NCI-H2029 (cell line): ENCODE data around the gene SNX5.

Source experiments
- DNase-seq: peaks from one replicate; lab custom pipeline; 2025; lab: John Stamatoyannopoulos, UW

SNX5 gene

DNA sequence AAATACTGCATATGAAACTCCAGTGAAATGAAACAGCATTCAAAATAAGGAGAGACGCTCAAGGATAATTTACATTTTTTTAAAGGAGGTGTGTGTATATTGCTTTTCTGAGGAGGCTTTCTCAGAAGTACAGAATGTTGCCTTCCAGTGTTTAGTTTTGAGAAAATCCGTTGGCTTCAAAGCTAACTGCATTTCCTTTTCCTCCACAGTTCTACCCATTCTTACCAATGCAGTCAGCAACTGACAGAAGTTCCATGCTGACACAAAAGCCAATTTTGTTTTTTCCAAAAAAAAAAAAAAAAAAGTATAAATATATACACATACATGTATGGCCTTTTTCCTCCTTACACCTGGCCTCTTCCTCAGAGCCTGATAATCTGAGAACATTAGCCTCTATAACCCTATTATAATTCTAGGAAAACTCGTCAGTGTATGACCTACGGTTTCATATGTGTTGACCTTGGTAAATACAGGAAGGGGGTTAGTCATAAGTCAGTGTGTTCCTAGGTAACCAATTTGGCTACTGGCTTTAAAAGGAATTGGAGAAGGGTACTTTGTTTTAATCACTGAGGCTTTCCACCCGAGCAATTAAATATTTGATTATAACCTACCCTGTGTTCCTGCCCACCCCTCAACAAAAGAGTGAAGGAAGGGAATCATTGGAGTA, 24.4 kb upstream of the SNX5 start:
- DNase-seq: peak; percentile 83

DNA sequence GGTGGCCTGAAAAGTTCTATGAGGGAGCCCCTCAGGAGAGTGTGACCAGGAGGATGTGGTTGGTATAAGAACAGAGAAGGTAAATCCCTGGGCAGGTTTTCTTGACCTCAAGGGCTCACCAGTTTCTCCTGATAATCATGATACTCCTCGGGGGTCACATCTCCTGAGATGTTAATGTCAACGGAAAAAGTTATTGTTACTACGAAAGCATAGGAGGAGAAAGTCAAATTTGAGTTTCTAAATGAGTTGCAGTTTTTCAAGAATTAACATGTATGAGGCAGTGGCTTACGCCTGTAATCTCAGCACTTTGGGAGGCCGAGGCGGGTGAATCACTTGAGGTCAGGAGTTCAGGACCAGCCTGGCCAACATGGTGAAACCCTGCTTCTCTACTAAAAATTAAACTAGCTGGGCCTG, 23.6 kb upstream of the SNX5 start:
- no peak for DNase-seq

DNA sequence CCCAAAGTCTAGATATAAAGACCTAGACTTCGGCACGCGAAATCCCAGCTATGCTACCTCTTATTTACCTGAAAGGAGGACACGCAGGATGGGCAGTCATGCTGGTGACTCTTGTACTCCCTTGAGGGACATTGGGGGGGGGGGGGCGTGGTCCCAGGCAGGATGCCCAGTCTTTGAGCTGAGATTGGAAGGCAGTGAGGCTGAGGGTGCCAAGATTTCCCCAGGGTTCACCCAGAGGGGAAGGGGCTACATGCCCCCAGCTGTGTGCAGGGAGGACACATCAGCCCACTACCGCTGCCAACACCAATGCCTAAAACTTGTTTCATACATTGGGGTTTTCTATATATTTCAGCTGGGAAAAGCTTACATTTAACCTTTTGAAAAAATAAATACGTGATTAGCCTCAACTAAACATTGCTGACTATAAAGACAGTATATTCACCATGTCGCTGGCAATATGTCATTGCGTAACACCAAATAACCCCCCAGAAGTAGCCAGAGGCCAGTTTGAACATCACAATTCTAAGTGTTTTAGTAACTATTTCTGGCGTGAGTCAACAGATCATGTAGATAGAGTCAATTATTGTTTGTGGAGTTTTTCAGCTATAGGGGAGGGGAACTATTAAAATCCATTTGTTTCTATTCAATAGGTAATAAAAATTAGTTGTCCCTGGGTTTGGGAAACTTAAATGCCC, 21.8 kb upstream of the SNX5 start:
- no peak for DNase-seq

DNA sequence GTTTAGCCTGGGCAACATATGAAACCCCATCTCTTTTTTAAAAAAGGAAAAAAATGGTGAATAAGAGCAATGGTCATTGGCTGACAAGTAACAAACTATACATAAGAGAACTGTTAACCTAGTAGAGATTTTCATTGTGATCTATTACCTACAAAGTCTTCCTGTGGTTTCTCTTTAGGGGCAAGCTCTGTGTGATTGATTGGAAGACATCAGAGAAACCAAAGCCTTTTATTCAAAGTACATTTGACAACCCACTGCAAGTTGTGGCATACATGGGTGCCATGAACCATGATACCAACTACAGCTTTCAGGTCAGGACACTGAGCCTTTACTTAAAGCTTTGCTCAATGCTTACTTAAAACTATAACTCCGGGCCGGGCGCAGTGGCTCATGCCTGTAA, 19.4 kb upstream of the SNX5 start:
- no peak for DNase-seq

DNA sequence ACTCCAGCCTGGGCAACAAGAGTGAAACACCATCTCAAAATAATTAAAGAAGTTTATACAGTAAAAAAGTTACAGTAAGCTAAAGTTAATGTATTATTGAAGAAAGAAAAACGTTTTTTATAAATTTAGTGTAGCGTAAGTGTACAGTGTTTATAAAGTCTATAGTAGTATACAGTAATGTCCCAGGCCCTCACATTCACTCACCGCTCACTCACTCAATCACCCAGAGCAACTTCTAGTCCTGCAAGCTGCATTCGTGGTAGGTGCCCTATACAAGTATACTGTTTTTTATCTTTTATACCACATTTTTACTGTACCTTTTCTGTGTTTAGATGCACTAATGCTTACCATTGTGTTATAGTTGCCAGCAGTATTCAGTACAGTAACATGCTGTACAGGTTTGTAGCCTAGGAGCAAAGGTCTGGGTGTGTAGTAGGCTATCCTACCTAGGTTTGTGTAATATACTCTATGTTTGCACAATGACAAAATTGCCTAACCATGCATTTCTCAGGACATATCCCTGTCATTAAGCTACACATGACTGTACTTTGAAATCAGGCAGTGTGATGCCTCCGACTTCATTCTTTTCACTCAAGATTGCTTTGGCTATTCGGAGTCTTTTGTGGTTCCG, 16.9 kb upstream of the SNX5 start:
- DNase-seq: no peak

DNA sequence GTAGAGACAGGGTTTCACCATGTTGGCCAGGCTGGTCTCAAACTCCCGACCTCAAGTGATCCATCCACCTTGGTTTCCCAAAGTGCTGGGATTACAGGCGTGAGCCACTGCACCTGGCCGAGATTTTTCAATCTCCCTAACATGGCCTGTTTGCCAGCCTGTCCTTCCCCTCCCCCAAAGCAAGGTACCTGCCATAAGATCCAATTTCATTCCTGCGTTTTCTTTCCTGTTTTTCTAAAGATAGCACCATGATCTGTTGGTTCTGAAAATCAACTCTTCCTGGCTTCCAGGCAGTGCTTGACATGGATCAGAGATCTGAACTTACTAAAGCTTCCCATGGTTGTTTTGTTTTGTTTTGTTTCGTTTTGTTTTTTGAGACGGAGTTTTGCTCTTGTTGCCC, 7.7 kb upstream of the SNX5 start:
- DNase-seq: no peak

DNA sequence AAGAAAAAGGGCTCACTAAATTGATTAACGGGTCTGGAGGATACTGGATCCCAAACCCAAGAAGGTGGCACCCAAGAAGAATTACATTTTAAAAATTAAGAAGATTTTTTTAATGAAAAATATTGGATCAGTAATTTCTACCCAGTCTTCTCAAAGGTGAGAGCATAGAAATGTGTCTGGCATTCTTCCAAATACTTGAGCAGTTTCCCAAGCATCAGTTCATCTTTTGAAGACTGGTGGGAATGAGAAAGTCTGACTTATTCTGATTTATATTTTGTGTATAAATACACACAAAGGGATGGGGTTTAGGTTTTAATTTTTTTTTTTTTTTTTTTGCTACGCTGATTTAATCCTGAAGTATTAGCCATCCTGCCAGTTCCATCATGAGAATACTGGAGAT, 3.5 kb upstream of the SNX5 start:
- DNase-seq: no peak

DNA sequence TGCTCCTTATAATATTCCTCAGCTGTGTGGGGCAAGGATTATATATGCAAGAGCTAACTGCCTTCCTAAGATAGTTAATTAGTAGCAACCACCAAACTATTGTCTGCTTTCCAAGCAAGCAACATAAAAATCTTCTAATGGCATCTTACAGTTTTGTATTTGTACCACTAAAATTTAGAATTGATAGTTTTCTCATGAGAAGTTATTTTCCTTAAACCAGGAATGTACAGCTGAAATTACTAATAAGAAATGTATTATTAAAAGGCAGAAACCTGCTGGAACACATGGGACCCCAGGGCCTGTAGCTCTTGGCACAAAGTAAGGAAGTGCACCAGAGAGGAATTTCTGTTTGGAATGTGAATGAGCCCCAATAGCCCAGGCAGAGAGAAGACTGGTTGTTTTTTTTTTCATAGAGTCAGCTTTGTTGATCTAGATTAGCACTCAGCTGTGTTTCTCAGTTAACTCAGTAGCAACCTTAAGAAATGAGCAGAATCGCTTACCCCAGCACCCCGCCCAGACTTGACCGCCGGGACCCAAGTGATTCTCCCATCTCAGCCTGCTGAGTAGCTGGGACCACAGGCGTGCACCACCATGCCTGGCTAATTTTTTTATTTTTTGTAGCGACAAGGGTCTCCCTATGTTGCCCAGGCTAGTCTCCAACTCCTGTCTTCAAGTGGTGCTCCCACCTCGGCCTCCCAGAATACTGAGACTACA, 2.9 kb upstream of the SNX5 start:
- no peak for DNase-seq

DNA sequence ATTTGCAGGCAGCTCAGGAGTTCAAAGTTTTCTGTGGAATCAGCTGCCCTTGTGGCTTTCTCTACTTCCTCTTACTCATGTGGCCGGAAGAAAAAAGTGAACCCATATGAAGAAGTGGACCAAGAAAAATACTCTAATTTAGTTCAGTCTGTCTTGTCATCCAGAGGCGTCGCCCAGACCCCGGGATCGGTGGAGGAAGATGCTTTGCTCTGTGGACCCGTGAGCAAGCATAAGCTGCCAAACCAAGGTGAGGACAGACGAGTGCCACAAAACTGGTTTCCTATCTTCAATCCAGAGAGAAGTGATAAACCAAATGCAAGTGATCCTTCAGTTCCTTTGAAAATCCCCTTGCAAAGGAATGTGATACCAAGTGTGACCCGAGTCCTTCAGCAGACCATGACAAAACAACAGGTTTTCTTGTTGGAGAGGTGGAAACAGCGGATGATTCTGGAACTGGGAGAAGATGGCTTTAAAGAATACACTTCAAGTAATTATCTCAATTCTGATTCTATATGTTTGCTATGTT, 1.4 kb upstream of the SNX5 start:
- DNase-seq: no peak

DNA sequence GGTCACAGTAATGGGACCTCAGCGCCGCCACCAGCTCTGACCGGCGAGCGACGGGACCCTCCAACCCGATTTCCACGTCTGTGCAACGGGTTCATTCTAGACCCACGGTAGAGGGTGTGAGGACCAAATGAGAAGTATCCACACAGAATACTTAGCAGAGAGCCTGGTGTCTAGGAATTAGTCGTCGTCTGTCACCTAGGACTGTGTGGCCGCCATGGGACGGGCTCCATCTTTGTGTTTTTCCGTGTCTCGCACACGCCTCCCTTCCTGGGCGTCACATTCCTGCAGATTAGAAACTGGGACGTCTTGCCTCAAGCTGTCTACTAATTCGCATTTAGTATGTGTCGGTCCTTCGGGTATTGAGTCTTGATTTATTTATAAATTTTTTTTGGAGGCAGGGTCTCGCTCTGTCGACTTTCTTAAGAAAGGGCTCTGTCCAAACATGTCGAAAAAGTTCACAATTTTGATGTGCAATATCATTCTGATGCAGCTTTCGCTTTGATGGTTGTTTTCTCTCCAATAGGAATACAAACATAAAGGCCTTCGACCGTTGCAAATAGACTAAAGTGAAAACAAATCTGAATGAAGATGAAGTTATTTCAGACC, 787 bp upstream of the SNX5 start:
- no peak for DNase-seq

DNA sequence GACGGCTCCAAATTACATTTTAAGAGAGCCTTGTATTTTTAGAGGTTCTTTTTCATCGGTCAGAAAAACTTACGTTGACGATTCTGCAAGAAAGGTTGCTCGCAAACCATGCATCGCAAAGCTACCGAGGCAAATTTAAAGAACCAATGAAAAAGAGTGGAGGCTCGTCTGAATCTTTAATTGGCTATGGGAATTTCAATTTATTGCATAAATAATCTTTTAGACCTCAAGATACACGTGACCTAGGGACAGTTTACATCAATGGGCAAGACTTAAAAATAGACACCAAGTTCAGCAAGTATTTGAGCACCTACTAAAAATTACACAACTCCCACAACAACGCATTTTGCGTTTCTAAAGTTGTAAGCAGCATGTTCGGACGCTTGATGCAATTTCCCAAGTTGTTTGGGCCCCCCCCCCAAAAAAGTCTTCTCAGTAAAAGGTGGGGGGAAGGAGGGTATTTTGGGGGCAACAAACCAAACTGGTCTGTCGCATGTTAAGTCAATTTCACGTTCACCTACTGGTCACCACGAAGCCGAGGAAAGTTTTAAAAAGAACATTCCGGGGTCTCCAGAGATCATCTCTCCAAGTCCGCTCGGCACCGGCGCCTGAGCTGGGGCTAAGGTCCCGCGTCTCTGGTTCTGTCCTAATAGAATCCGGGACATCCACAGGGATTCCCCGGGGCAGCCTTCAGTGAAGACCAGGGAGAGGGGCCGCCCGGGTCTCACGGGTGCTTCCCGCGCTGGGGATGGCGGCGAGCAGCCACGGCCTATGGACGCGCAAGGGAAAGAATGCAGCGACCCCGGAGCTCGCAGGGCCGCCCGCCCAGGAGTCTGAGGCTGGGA, 851 bp downstream of the SNX5 start:
- no peak for DNase-seq

DNA sequence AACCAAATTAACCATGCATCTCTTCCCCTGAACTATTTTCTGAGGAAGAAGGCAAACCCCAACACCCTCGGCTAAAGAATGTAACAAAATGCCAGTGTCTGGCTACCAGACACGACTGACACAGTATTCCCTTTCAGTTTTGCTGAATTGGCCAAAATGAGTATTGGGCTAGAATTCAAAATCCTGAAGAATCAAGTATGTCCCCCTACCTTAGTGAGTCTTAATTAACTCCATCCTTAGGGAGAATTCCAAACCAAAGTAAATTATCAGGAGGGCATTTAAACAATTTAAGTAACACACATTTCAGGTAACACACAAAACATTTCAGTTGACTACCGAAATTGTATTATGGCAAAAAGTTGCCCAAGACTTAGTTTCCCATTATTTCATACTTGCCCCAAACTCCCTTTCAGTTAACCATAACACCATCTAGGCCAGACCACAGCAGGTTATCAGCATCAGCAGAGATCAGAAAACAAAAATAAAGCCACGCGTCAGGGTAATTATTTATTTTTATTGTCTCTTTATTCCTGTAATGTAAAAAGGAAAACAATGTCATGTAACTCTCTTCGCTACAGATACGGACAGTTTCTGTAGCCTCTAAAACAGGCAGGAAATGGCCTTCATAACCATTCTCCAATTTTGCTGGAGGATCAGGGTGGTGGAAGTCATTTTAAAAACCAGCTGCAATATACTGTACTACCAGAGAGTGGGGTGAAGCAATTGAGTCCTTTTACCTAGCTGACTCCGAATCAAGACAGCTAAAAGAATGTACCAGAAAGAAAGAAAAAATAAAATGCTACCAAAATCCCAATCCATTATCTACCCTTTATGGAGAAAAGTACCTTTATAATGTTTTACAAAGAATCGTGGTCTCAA, 1.9 kb downstream of the SNX5 start:
- DNase-seq: no peak

DNA sequence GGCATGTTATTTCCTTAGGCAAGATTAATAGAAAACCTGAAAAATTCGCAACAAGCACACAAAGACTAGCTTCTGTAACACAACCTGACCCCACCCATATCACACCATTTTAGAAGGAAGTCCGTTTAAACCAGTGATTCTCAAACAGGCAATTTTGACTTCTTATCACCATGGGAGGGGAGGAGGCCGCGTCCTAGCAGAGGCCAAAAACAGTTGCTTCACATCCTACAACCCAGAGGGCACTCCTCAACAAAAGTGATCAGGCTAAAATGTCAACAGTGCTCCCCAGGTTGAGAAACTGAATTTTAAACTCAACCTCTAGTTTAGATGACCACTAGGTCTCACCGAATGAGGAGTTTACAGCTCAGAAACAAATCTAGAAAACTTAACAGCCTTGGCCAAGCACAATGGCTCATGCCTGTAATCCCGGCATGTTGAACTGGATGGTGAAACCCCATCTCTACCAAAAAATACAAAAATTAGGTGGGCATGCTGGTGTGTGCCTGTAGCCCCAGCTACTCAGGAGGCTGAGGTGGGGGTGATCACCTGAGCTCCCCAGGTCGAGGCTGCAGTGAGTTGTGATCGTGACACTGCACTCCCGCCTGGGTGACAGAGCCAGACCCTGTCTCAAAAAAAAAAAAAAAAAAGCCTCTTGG, 3.4 kb downstream of the SNX5 start:
- DNase-seq: no peak

DNA sequence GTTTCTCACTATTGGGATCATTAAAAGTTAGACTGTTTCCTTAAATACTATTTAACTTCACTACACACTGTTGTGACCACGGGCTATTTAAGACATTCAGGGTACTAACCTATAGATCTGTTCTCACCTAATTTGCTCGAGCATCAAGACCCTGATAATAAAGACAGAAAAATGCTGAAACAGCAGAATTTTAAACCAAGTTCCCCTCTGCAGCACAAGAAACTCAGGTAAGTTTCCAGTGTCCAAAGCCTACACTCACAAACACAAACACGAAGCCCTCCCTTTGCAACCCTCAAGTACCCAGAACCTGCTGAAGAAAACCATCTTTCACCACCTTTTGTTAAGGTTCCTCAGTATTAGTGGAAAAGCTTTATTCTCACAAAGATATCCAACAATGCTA, 4.0 kb downstream of the SNX5 start:
- no peak for DNase-seq

DNA sequence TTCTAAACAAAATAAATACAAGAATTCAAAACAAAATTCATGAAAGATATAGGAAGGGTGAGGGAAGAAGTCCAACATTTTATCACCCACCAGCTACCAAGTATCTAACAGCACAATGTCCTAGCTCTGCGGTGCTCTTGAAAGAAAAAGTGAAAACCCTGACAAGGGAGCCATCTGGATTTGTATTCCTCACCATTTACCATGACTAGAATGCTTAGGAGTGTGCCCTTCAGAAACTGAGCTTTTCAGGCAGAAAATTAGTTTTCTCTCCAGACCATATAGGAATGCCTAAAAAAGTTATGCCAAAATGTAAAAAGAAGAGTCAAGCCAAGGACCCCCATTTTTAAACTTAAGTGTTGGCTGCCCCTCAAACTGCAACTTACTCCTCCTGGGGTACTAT, 4.5 kb downstream of the SNX5 start:
- no peak for DNase-seq

DNA sequence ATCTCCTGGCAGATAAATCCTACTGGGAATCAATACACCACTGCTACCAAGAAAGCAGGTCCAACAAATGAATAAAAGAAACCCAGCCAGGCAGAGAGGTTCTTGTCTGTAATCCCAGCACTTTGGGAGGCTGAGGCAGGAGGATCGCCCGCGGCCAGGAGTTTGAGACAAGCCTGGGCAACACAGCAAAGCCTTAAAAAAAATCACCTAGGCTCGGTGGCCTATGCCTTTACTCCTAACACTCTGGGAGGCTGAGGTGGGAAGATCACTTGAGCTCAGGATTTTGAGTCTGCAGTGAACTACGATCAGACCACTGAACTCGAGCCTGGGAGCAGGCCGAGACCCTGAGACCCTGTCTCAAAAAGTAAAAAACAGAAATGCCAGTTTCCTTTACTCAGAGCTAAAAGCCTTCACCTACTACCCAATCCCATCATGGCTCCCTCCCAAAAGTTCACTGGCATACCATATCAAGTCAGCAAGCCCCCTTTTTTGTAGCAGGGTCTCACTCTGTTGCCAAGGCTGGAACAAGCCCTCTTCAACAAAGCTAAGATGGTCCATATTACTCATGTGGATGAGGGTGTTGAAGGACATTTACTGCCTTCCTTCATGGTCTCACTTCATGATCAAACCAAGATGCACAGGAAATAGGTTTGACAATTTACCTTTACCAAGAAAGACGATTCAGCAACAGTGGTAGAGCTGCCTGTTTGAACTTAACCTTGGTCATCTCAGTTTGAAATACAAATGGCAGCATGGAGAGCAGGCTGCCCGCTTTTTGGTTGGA, 5.3 kb downstream of the SNX5 start:
- DNase-seq: no peak

DNA sequence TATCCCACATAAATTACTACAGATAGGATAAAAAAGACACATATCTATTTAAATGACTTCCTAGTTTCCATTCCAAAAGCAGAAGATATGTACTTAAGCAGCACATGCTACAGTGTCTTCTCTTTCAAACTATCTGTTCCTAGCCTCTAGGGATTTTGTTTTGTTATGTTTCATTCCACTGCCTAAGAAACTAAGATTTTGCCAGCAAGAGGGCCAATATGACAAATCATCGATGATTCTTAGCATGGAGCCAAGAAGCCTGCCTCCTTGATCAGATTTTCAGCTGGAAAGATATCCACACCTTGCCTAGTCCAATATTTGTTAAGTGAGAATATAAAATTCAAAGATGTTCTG, 7.0 kb downstream of the SNX5 start:
- no peak for DNase-seq

DNA sequence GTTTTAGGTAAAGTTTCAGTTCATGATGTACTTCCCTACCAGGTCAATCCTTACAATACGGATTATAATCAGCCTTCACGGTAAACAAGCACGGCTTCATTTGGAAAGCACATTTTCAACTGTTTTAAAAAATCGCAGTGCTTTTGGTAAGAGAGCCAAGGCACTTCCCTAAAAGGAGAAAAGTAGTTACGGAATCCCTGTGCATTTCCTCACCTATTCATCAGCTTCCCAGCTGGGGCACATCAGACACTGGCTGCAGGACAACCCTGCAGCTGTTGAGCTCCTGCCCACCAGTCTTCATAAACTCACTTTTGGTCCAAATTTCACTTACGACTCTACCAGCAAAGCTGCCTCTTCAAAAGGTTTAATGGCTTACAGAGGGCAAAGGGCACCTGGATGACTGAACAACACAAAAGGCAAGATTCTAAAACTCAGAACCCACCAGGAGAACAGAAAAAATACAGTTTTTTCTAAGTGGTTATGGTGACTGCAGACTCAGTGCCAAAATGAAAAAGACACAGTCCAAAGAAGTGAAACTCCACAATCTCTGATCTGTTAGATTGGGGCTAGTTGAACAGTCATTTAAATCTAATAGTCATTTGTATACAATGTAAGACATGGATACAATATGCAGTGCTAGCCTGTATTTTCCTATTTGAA, 7.5 kb downstream of the SNX5 start:
- DNase-seq: no peak
